Subcutaneous adipose tissue (tissue), 4 donors: Measurements from ENCODE around the gene SHMT2. TPM values are rescaled to one million over a fixed set of nuclear protein-coding genes. Genes with fewer than 3 reads are reported as not detected.

ENCODE experiments used
- CTCF ChIP-seq: fragments of 450-650 bp; IDR thresholded peaks from one replicate; pipeline ENCODE4 v1.5.1; 2016; ENCODE audit warnings: low read depth, mild to moderate bottlenecking, control low read depth, antibody characterized with exemption, moderate library complexity
- small RNA-seq: library from RNA; depleted of rRNA; stranded (forward); fragments of <200 nt; gene quantifications from one replicate; pipeline ENCODE3, GENCODE V24; 2016
- total RNA-seq, 4 donors: library from RNA; depleted of rRNA; stranded (reverse); fragments of >200 nt; gene quantifications; one replicate each; pipeline ENCODE4 v1.1.0, GENCODE V29; 2016

Gene SHMT2
- total RNA-seq, 4 donors from 2014 or later = 19.1 to 41.6 (median 32.7) TPM

- TF ChIP-seq CTCF = no peak
Observed at GRCh38 chr12:57280211-57281062, 50.9 kb downstream of the SHMT2 start.

Small RNA genes lying within 50 kb of the gene (small RNA-seq; reads per million reads assigned to genes)
- gene MIR1228 = 4.5 reads per million, percentile 74 among the genes with 10 or more reads in this experiment

Other genes starting within 250 kb of the SHMT2 start
- 1 to 10 TPM; 4.0 to 4.6 (median 4.4) TPM for gene ZBTB39, start 223.2 kb upstream of the SHMT2 start, total RNA-seq
- not detected for gene TAC3, start 213.2 kb upstream of the SHMT2 start, total RNA-seq
- gene MYO1A, start 179.6 kb upstream of the SHMT2 start, total RNA-seq = 1 to 10 TPM in 1 of 4 donors, under 1 TPM in 2, not detected in 1; 0.33 to 1.1 (median 0.51) TPM
- 10 to 100 TPM in 1 of 4 donors, 1 to 10 TPM in 3; 8.5 to 10.4 (median 9.6) TPM for gene NEMP1, start 150.9 kb upstream of the SHMT2 start, total RNA-seq
- gene NAB2, start 140.6 kb upstream of the SHMT2 start, total RNA-seq = 10 to 100 TPM in 3 of 4 donors, 1 to 10 TPM in 1; 4.9 to 19.7 (median 13.7) TPM
- gene STAT6, start 118.3 kb upstream of the SHMT2 start, total RNA-seq = 100 to 1,000 TPM in 3 of 4 donors, 10 to 100 TPM in 1; 87.2 to 154 (median 131) TPM
- 100 to 1,000 TPM; 301 to 814 (median 762) TPM for gene LRP1, start 101.2 kb upstream of the SHMT2 start, total RNA-seq
- gene LRP1-AS, start 82.1 kb upstream of the SHMT2 start, total RNA-seq = not detected
- not detected for gene NXPH4, start 12.9 kb upstream of the SHMT2 start, total RNA-seq
- 1 to 10 TPM; 2.2 to 7.8 (median 3.7) TPM for gene STAC3, start 21.5 kb downstream of the SHMT2 start, total RNA-seq
- gene R3HDM2, start 201.3 kb downstream of the SHMT2 start, total RNA-seq = 10 to 100 TPM; 48.2 to 51.2 (median 48.7) TPM
- gene INHBC, start 205.1 kb downstream of the SHMT2 start, total RNA-seq = not detected
- not detected for gene INHBE, start 225.6 kb downstream of the SHMT2 start, total RNA-seq
- 1 to 10 TPM in 3 of 4 donors, not detected in 1; 1.5 to 3.7 (median 2.9) TPM for gene GLI1, start 230.1 kb downstream of the SHMT2 start, total RNA-seq